Astrocyte of the cerebellum (primary cell): ENCODE measurements around the gene SEPTIN12.

Experiments used
- DNase-seq: peaks from one replicate; pipeline ENCODE4 v3.0.0-alpha.2; 2011; ENCODE audit warnings: low read depth
- H3K4me3 ChIP-seq: 2 replicates; pipeline ENCODE4 v1.5.1; 2011; ENCODE audit warnings: mild to moderate bottlenecking, low read depth, low read length, moderate library complexity
- CTCF ChIP-seq: IDR thresholded peaks from 2 replicates; pipeline ENCODE4 v1.5.1; 2012; ENCODE audit warnings: low read length, low read depth, moderate library complexity, mild to moderate bottlenecking; ENCODE audit errors: missing control alignments
- in situ Hi-C: cut with HindIII; loops from 2 replicates; pipeline ENCODE4 v1.10.0; 2017; ENCODE audit warnings: low sequenced_read_pairs

The SEPTIN12 gene

GRCh38 chr16:4787627-4788482, at the start of gene SEPTIN12:
Gene SEPTIN12 (minus strand): TSS chr16:4788345. CDS start chr16:4787645, 700 bp downstream.
- no peak for DNase-seq
- TF ChIP-seq CTCF = no peak
- no peak within 1 kb of the TSS for H3K4me3 ChIP-seq
- in situ Hi-C loops = no loop called here

- no peak for DNase-seq
- in situ Hi-C loops = no loop called here
- H3K4me3 ChIP-seq = no peak overlapping the region
- no peak for TF ChIP-seq CTCF
These were observed 48.6 kb upstream of the SEPTIN12 start for GRCh38 chr16:4836727-4837126.

- no peak for TF ChIP-seq CTCF
- no peak overlapping the region for H3K4me3 ChIP-seq
- DNase-seq = no peak
- in situ Hi-C loops = loop anchor here (5.0 kb wide), 1 partner anchor 34 kb away; no protein-coding TSS in a partner anchor
These were observed 45.4 kb upstream of the SEPTIN12 start for GRCh38 chr16:4833584-4833983.

GRCh38 chr16:4832698-4833343, 44.7 kb upstream of the SEPTIN12 start:
- in situ Hi-C loops = loop anchor here (5.0 kb wide), 1 partner anchor 34 kb away; no protein-coding TSS in a partner anchor
- H3K4me3 ChIP-seq = no peak overlapping the region
- no peak for TF ChIP-seq CTCF
- no peak for DNase-seq

GRCh38 chr16:4831616-4832015, 43.5 kb upstream of the SEPTIN12 start:
- no peak for TF ChIP-seq CTCF
- no peak for DNase-seq
- in situ Hi-C loops = loop anchor here (5.0 kb wide), 1 partner anchor 36 kb away; no protein-coding TSS in a partner anchor
- H3K4me3 ChIP-seq = no peak overlapping the region

- DNase-seq = no peak
- TF ChIP-seq CTCF = no peak
- in situ Hi-C loops = loop anchor here (5.0 kb wide), 1 partner anchor 37 kb away; no protein-coding TSS in a partner anchor
These were observed 42.3 kb upstream of the SEPTIN12 start for GRCh38 chr16:4830408-4830807.

More at GRCh38 chr16:4830408-4830807, 42.3 kb upstream of the SEPTIN12 start:
- no peak overlapping the region for H3K4me3 ChIP-seq
